Osteocyte (in vitro differentiated cells): ENCODE data around the gene CNNM4. TPM values are rescaled to one million over a fixed set of nuclear protein-coding genes. Genes with fewer than 3 reads are reported as not detected.

Experiments
- DNase-seq: peaks from one replicate; pipeline ENCODE4 v3.0.0; 2021; ENCODE audit warnings: mixed read lengths; ENCODE audit not compliant: unreplicated experiment; ENCODE audit errors: extremely low spot score
- H3K27ac Mint-ChIP-seq: one replicate; pipeline ENCODE4 v1.8.0; 2021; ENCODE audit warnings: mild to moderate bottlenecking, mixed read lengths; ENCODE audit not compliant: unreplicated experiment
- H3K27me3 Mint-ChIP-seq: one replicate; pipeline ENCODE4 v1.8.0; 2021; ENCODE audit warnings: mixed read lengths; ENCODE audit not compliant: unreplicated experiment
- H3K36me3 Mint-ChIP-seq: one replicate; pipeline ENCODE4 v1.8.0; 2021; ENCODE audit warnings: mixed read lengths; ENCODE audit not compliant: unreplicated experiment
- H3K4me1 Mint-ChIP-seq: one replicate; pipeline ENCODE4 v1.8.0; 2021; ENCODE audit warnings: mixed read lengths; ENCODE audit not compliant: unreplicated experiment
- H3K4me3 Mint-ChIP-seq: one replicate; pipeline ENCODE4 v1.8.0; 2021; ENCODE audit warnings: mild to moderate bottlenecking, moderate library complexity, mixed read lengths; ENCODE audit not compliant: unreplicated experiment
- H3K9me3 Mint-ChIP-seq: one replicate; pipeline ENCODE4 v1.8.0; 2021; ENCODE audit warnings: mixed read lengths; ENCODE audit not compliant: unreplicated experiment
- CTCF ChIP-seq: fragments of 200-600 bp; sonication (generic); IDR thresholded peaks from 2 replicates; pipeline ENCODE4 v1.5.0; 2021; ENCODE audit warnings: antibody characterized with exemption, mild to moderate bottlenecking, moderate library complexity
- total RNA-seq: library from RNA; stranded (reverse); gene quantifications from 2 replicates; pipeline ENCODE4 v1.2.1, GENCODE V29; 2021

The CNNM4 gene
- total RNA-seq, 1 donor from 2014 or later = 7.6 TPM

GRCh38 chr2:96817882-96818281 lies 57.2 kb downstream of the CNNM4 start:
- no peak overlapping the region for H3K27ac Mint-ChIP-seq

GRCh38 chr2:96819128-96819875 lies 58.6 kb downstream of the CNNM4 start:
- H3K4me1 Mint-ChIP-seq = peaks cover 29% of the 10 kb centered on the region
- no peaks in the 10 kb centered on the region for H3K27me3 Mint-ChIP-seq
- no peak for DNase-seq
- H3K9me3 Mint-ChIP-seq = no peaks in the 10 kb centered on the region
- H3K36me3 Mint-ChIP-seq = peaks cover 18% of the 10 kb centered on the region
- H3K4me3 Mint-ChIP-seq = no peak overlapping the region
- H3K27ac Mint-ChIP-seq = no peak overlapping the region
- TF ChIP-seq CTCF = no peak

More at GRCh38 chr2:96817882-96818281, 57.2 kb downstream of the CNNM4 start:
- Mint-ChIP-seq H3K36me3 (peaks cover 18% of the 10 kb centered on the region), H3K9me3 (no peaks in the 10 kb centered on the region), H3K27me3 (no peaks in the 10 kb centered on the region), H3K4me3 (peak overlapping the region; percentile 71), H3K4me1 (peaks cover 29% of the 10 kb centered on the region)
- TF ChIP-seq CTCF = no peak
- no peak for DNase-seq

GRCh38 chr2:96819876-96820511 lies 59.3 kb downstream of the CNNM4 start:
- Mint-ChIP-seq H3K27ac (no peak overlapping the region), H3K4me3 (no peak overlapping the region), H3K9me3 (no peaks in the 10 kb centered on the region), H3K27me3 (no peaks in the 10 kb centered on the region), H3K4me1 (peaks cover 30% of the 10 kb centered on the region), H3K36me3 (peaks cover 18% of the 10 kb centered on the region)
- TF ChIP-seq CTCF = no peak
- no peak for DNase-seq

- peaks cover 18% of the 10 kb centered on the region for H3K36me3 Mint-ChIP-seq
- H3K4me3 Mint-ChIP-seq = no peak overlapping the region
- H3K4me1 Mint-ChIP-seq = peaks cover 22% of the 10 kb centered on the region
- H3K9me3 Mint-ChIP-seq = no peaks in the 10 kb centered on the region
- no peak overlapping the region for H3K27ac Mint-ChIP-seq
- DNase-seq = no peak
- no peak for TF ChIP-seq CTCF
- H3K27me3 Mint-ChIP-seq = no peaks in the 10 kb centered on the region
Measured at GRCh38 chr2:96821113-96821675, 60.5 kb downstream of the CNNM4 start.

- peaks cover 18% of the 10 kb centered on the region for H3K36me3 Mint-ChIP-seq
Measured at GRCh38 chr2:96822786-96823185, 62.1 kb downstream of the CNNM4 start.

More at GRCh38 chr2:96822786-96823185, 62.1 kb downstream of the CNNM4 start:
- Mint-ChIP-seq H3K27ac (no peak overlapping the region), H3K4me1 (peaks cover 15% of the 10 kb centered on the region), H3K9me3 (no peaks in the 10 kb centered on the region), H3K4me3 (no peak overlapping the region), H3K27me3 (no peaks in the 10 kb centered on the region)
- TF ChIP-seq CTCF = no peak
- no peak for DNase-seq
